Small intestine (tissue), 7 donors: ENCODE data around the gene CACNA2D3. TPM values are rescaled to one million over a fixed set of nuclear protein-coding genes. Genes with fewer than 3 reads are reported as not detected.

Source experiments
- DNase-seq, 2 donors: peaks; one replicate each; pipeline versions ENCODE4 v3.0.0 to v3.0.0-alpha.2; 2013
- FAIRE-seq: peaks from 2 replicates; lab custom pipeline; 2012; peaks lifted over from hg19 to GRCh38; lab: Jason Lieb, UNC
- H3K27ac ChIP-seq, 3 donors: one replicate each; pipeline ENCODE4 v1.5.1; 2013; ENCODE audit warnings: low read length in 2 of 3, mild to moderate bottlenecking in 2 of 3, control low read depth in 1 of 3, inconsistent platforms in 1 of 3, low read depth in 1 of 3, moderate library complexity in 1 of 3
- H3K27me3 ChIP-seq, 3 donors: one replicate each; pipeline ENCODE4 v1.6.1; 2013; ENCODE audit warnings: low read length in 3 of 3, inconsistent platforms in 1 of 3; ENCODE audit not compliant: control insufficient read depth in 3 of 3, insufficient read depth in 3 of 3
- H3K36me3 ChIP-seq, 3 donors: one replicate each; pipeline ENCODE4 v1.6.1; 2013; ENCODE audit warnings: low read length in 3 of 3, inconsistent platforms in 1 of 3, low read depth in 1 of 3, mild to moderate bottlenecking in 1 of 3, moderate library complexity in 1 of 3; ENCODE audit not compliant: control insufficient read depth in 3 of 3, insufficient read depth in 2 of 3
- H3K4me1 ChIP-seq, 3 donors: one replicate each; pipeline ENCODE4 v1.6.1; 2013; ENCODE audit warnings: low read length in 2 of 3, inconsistent platforms in 1 of 3, low read depth in 1 of 3, mild to moderate bottlenecking in 1 of 3, moderate library complexity in 1 of 3; ENCODE audit not compliant: control insufficient read depth in 3 of 3, insufficient read depth in 2 of 3
- H3K4me3 ChIP-seq, 3 donors: one replicate each; pipeline ENCODE4 v1.5.1; 2013; ENCODE audit warnings: low read length in 3 of 3, control low read depth in 1 of 3, inconsistent platforms in 1 of 3, low read depth in 1 of 3, mild to moderate bottlenecking in 1 of 3, moderate library complexity in 1 of 3
- H3K9me3 ChIP-seq, 2 donors: one replicate each; pipeline ENCODE4 v1.6.1; 2013; ENCODE audit warnings: low read depth in 1 of 2, low read length in 1 of 2; ENCODE audit not compliant: control insufficient read depth in 2 of 2, insufficient read depth in 1 of 2
- WGBS, 3 donors: extraction: QIAGEN DNeasy Blood & Tissue Kit; methylation state at CpG; one replicate each; pipeline ENCODE4 v1.1.7; 2013; 5-methylcytosine and 5-hydroxymethylcytosine counted together
- polyA plus RNA-seq, 4 donors: library from polyadenylated mRNA; stranded (reverse) in 3 of 4; unstranded in 1 of 4; fragments of 200-250 nt in 3 of 4; fragments of 120-200 nt in 1 of 4; gene quantifications; one replicate each; pipeline versions ENCODE4 v1.2.1 to v1.2.3, GENCODE V29; 2013
- donor health status: healthy with polysubstance abuse.
- donor health status: control.
- donor health status: control.
- donor health status: Bipolar disorder and iron deficiency.
- donor health status: healthy.

The CACNA2D3 gene
- polyA plus RNA-seq, 4 donors: 0.27 to 0.61 TPM; not detected in 2

DNA sequence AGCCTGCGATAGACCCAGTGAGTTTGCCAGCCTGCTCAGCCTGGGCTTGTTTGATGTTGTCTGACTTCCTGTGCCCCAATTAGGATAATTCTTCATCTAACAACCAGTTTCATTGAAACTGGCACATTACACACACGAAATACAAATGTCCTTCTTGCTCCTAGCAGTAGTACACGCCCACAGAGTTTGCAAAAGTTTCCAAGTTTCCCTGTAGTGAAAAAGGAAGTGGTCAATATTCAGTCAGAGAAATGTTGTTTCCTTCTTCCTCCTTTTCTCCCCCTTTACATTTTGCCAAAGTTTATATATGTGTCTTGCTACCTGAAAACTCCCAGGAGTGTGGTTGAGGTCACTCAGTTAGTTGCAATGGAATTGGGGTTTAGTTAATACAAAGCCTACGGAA lies 863.9 kb downstream of the CACNA2D3 start:
- Histone ChIP-seq H3K27ac (no peak overlapping the region), H3K9me3 (no peaks in the 10 kb centered on the region), H3K27me3 (no peaks in the 10 kb centered on the region), H3K4me3 (no peak overlapping the region), H3K4me1 (peaks cover 0 to 10% (median 0%) of the 10 kb centered on the region in 3 donors), H3K36me3 (no peaks in the 10 kb centered on the region)
- DNase-seq (no peak), FAIRE-seq (no peak)
- 69 to 80% (median 78%) methylated on average over 4 of the region's 4 CpGs for WGBS, 3 donors

DNA sequence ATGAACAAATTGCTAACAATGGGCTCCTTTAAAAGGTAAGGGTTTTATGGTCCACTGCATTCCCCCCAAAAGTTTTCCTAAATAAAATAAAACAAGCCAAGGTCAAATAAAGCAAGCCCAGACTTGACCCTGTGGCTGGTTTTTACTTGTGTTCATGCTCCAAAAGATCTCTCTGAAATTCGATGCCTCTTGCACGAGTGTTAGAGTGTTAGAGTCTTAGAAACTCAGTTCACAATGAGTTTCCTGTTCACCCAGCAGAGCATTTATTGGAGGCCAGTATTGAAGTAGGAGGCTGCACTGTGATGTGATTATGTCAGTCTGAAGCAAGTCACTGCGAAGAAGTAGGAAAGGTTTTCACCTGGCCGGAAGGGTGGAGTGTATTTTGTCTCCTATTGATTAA lies 865.4 kb downstream of the CACNA2D3 start:
- Histone ChIP-seq H3K9me3 (no peaks in the 10 kb centered on the region), H3K4me1 (peaks cover 0 to 10% (median 0%) of the 10 kb centered on the region in 3 donors), H3K36me3 (no peaks in the 10 kb centered on the region), H3K27me3 (no peaks in the 10 kb centered on the region), H3K4me3 (no peak overlapping the region), H3K27ac (no peak overlapping the region)
- WGBS, 3 donors: 74 to 79% (median 74%) methylated on average over 4 of the region's 4 CpGs
- FAIRE-seq (no peak), DNase-seq (no peak)

DNA sequence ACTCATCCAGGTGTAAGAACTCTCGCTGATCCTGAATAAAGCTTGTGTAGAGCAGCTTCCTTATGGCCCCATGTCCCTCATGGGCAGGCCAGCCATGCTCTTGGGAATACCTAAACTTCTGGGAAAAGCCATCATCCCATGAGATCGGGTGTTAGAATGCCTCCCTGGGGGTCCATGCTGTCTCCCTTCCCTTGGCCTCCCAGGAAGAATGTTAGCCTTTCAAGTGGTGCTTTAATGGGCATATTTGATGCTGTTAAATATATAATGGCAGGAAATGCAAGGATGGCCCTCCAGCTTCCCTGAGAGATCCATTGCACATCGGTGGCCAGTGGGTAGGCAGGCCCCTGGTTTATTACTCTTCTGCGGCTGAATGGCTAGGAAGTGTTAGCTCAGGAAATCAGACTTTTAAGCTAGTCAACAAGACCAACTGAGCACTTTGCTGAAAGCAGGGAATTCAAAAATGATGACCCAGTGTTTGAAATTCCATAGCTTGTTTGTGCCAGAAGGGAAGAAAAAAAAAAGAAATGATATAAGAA lies 866.0 kb downstream of the CACNA2D3 start:
- no peak overlapping the region for H3K4me3 ChIP-seq
- DNase-seq: no peak
- no peak for FAIRE-seq
- peaks cover 0 to 10% (median 0%) of the 10 kb centered on the region in 3 donors for H3K4me1 ChIP-seq
- H3K9me3 ChIP-seq: no peaks in the 10 kb centered on the region
- H3K27ac ChIP-seq: no peak overlapping the region
- no peaks in the 10 kb centered on the region for H3K27me3 ChIP-seq
- no peaks in the 10 kb centered on the region for H3K36me3 ChIP-seq
- 47 to 80% (median 70%) methylated on average over 4 of the region's 4 CpGs for WGBS, 3 donors

DNA sequence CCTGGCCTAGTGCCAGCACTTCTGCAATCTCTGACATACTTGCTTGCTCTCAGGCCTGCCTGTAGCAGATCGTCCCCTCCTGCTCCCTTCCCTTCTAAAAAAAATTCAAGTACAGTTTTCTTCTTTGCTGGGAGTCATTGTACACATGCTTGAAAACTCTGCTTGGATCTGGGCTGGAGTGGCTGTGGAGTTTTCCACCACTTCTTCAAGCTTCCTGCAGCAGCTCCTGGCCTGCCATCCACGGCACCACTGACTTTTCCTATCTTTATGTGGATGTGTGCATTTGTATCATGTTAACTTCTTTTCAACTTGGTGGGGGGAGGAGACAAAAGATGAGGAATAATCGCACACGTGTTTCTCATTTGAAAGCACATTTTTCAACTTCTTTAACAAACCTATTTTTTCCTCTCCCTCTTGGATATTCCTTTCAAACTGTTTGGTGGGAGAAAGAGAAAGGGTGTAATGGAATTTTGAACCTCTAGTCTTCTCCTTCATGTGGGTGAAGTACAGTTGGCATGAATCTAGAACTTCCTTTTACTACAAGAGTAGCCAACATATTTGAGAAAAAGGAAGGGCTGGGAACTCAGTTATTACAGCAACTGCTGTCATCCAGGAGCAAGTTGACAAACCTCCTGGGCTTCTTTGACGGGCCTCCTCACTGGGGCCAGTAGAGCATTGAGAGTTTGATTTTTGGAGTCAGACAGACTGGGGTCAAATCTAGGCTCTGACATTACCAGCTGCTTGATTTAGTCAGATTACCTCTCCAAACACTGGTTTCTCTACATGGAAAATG lies 866.7 kb downstream of the CACNA2D3 start:
- no peaks in the 10 kb centered on the region for H3K9me3 ChIP-seq
- FAIRE-seq (no peak), DNase-seq (peak in 1 of 2 donors; percentile 42)
- H3K27me3 ChIP-seq: no peaks in the 10 kb centered on the region
- H3K27ac ChIP-seq: no peak overlapping the region
- no peaks in the 10 kb centered on the region for H3K36me3 ChIP-seq
- H3K4me3 ChIP-seq: no peak overlapping the region
- peaks cover 0 to 10% (median 0%) of the 10 kb centered on the region in 3 donors for H3K4me1 ChIP-seq
- WGBS, 3 donors: 49 to 64% (median 64%) methylated on average over 5 of the region's 5 CpGs

DNA sequence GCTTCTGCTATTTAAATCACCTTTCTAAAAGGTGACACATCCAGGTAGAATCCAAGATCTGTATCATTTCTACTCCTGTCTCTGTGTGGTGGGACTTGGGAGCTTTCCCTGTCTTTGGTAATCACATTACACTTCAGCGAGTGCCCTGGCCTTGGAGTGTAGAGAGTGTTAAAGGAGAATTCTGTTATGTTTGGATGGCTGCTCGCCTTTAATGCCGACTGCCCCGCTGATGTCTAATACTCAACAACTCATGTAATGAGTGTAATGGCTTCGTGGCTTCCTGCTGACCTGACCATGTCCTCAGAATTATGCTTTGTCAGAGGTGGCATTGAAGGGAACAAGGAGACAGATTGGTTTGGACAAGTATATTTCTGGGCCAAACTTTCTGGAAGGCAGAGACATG lies 871.8 kb downstream of the CACNA2D3 start:
- Histone ChIP-seq H3K9me3 (no peaks in the 10 kb centered on the region), H3K4me1 (peaks cover 0 to 4% (median 2%) of the 10 kb centered on the region in 3 donors), H3K4me3 (no peak overlapping the region), H3K27ac (no peak overlapping the region), H3K36me3 (no peaks in the 10 kb centered on the region), H3K27me3 (no peaks in the 10 kb centered on the region)
- FAIRE-seq: no peak
- 74 to 83% (median 79%) methylated on average over 5 of the region's 5 CpGs for WGBS, 3 donors
- no peak for DNase-seq

- DNase-seq (peak in 1 of 2 donors; percentile 4), FAIRE-seq (no peak)
- Histone ChIP-seq H3K4me1 (peaks cover 0 to 3% (median 0%) of the 10 kb centered on the region in 3 donors), H3K27ac (no peak overlapping the region), H3K36me3 (no peaks in the 10 kb centered on the region), H3K4me3 (no peak overlapping the region), H3K27me3 (no peaks in the 10 kb centered on the region), H3K9me3 (no peaks in the 10 kb centered on the region)
- WGBS, 3 donors: 58 to 70% (median 62%) methylated on average over 5 of the region's 5 CpGs
These were observed 876.8 kb downstream of the CACNA2D3 start for GRCh38 chr3:54999159-54999558.

DNA sequence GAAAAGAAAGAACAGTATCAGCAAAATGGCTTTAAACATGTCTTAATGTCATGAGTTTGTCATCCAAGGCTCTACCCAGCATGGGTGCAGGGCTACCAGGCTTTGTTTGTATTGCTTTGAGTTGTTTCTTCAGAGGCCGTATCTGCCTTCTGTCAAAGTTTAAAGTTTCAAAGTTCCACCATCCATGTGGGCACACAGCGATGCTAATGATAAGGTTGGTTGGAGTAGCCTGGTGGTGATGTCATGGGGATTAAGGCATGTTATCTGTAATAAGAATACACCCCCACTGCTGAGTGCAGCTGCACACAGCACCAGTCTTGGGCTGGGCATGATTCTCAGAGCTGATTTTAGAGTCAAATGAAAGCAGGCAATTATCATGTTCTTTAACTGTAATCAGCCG lies 877.5 kb downstream of the CACNA2D3 start:
- H3K27ac ChIP-seq: no peak overlapping the region
- FAIRE-seq (no peak), DNase-seq (peak; percentile 37 to 58)
- H3K4me1 ChIP-seq: peaks cover 0 to 3% (median 0%) of the 10 kb centered on the region in 3 donors
- H3K4me3 ChIP-seq: no peak overlapping the region
- H3K9me3 ChIP-seq: no peaks in the 10 kb centered on the region
- no peaks in the 10 kb centered on the region for H3K27me3 ChIP-seq
- WGBS, 3 donors: 14 to 55% (median 35%) methylated on average over 3 of the region's 3 CpGs
- H3K36me3 ChIP-seq: no peaks in the 10 kb centered on the region

- Histone ChIP-seq H3K4me1 (peaks cover 0 to 3% (median 0%) of the 10 kb centered on the region in 3 donors), H3K4me3 (no peak overlapping the region), H3K27ac (no peak overlapping the region), H3K27me3 (no peaks in the 10 kb centered on the region), H3K9me3 (no peaks in the 10 kb centered on the region), H3K36me3 (no peaks in the 10 kb centered on the region)
- FAIRE-seq (no peak), DNase-seq (peak; percentile 16 to 47)
These were observed 878.2 kb downstream of the CACNA2D3 start for GRCh38 chr3:55000546-55000945.
